ENCODE measurements around the gene TXNRD2. TPM values are rescaled to one million over a fixed set of nuclear protein-coding genes. Genes with fewer than 3 reads are reported as not detected.

Gene TXNRD2
- total and polyA plus RNA-seq, 2 experiments from 2014 or later, result 11.2 to 12.4 TPM

DNA sequence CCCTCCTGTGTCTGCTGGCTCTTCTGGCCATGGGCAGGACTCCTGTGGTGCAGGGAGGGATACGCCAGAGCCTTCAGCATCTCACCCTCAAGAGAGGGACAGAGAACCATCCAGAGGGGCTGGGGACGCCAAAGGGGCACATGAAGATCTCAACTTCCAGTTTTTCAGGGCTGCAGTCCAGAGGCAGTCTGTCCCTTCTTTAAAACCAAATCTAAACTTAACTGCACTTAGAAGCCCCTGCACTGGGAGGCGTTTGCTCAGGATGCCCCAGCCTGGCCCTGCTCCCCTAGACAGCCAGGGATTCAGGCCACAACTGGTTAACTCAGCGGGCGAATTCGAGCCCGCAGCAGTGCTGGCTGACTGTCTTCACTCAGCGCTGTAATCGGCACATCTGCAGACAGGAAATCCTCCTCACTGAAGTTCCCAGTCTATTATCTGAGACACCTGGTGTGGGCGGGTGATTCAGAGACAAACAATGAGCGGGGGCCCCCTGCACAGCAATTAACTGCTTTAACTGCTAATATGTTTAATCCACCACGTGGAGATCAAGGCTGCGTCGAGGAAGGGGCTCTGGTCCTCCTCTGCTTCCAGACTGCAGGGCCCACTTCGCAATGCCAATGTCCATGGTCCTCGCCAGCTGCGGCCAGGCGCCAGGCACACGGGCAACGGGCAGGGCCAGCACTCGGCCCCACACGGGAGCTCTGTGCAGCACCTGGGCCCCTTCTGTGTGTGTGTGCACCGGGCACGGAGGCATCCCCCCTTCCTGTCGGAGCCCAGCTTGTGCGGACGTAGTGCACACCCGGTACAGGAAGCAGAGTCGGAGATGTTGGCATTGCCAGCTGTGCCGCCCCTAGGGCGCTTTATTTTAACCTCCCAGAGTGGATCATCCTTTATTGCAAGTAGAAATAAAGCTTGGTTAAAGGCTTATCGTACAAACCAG is 50.0 kb downstream of the TXNRD2 start:
- Mint-ChIP-seq H3K9me3 (no peaks in the 10 kb centered on the region), H3K27me3 (ENCODE audit: insufficient read depth, low read depth, poor library complexity) (peaks cover 16% of the 10 kb centered on the region), H3K36me3 (ENCODE audit: low read depth) (no peaks in the 10 kb centered on the region), H3K4me3 (peak overlapping the region; percentile 14; the same call in 1 of the 3 replicates), H3K27ac (peak overlapping the region; percentile 74; the same call in 1 of the 2 replicates), H3K4me1 (peaks cover 31% of the 10 kb centered on the region)
- TF ChIP-seq CREB1 (CRISPR knock-in tag; IDR thresholded peaks at IDR 0.05; ENCODE audit: low read depth), result peak; percentile 18; the same call in 1 of the 2 replicates
- peak; percentile 22; the same call in 1 of the 2 replicates for TF ChIP-seq NANOG (IDR thresholded peaks at IDR 0.05; ENCODE audit: borderline replicate concordance)
- TF ChIP-seq JUNB (IDR thresholded peaks at IDR 0.05; ENCODE audit: unreplicated experiment), result no peak
- TF ChIP-seq, protein P1, sequence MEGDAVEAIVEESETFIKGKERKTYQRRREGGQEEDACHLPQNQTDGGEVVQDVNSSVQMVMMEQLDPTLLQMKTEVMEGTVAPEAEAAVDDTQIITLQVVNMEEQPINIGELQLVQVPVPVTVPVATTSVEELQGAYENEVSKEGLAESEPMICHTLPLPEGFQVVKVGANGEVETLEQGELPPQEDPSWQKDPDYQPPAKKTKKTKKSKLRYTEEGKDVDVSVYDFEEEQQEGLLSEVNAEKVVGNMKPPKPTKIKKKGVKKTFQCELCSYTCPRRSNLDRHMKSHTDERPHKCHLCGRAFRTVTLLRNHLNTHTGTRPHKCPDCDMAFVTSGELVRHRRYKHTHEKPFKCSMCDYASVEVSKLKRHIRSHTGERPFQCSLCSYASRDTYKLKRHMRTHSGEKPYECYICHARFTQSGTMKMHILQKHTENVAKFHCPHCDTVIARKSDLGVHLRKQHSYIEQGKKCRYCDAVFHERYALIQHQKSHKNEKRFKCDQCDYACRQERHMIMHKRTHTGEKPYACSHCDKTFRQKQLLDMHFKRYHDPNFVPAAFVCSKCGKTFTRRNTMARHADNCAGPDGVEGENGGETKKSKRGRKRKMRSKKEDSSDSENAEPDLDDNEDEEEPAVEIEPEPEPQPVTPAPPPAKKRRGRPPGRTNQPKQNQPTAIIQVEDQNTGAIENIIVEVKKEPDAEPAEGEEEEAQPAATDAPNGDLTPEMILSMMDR (conservative IDR thresholded peaks at IDR 0.05; ENCODE audit: low read depth in 2 of 2), result peak in 1 of 2 experiments; percentile 10; a peak in 2 of 4 replicates
- TF ChIP-seq ZNF114 (CRISPR knock-in tag; IDR thresholded peaks at IDR 0.05), result no peak
- TF ChIP-seq POLR2AphosphoS5 (IDR thresholded peaks at IDR 0.05; ENCODE audit: low read depth), result no peak
- Histone ChIP-seq H3K79me2 (replicated peaks; ENCODE audit: insufficient read depth) (no peaks in the 10 kb centered on the region), H3K4me2 (peak overlapping the region; percentile 59; the same call in 1 of the 2 replicates), H3K4me3 (no peak overlapping the region), H3K27ac (ENCODE audit: low read depth) (peak overlapping the region; percentile 69; the same call in 1 of the 2 replicates), H3K27me3 (ENCODE audit: insufficient read depth) (no peaks in the 10 kb centered on the region), H3F3A (replicated peaks; ENCODE audit: low read depth) (peaks cover 13% of the 10 kb centered on the region; the same call in 1 of the 2 replicates), H3K4me1 (ENCODE audit: insufficient read depth) (peaks cover 20% of the 10 kb centered on the region), H4K20me1 (replicated peaks; ENCODE audit: insufficient read depth) (no peaks in the 10 kb centered on the region), H3K9me2 (ENCODE audit: insufficient read depth) (no peaks in the 10 kb centered on the region), H2AFZ (peak overlapping the region; percentile 35; the same call in 1 of the 2 replicates), H3K36me3 (ENCODE audit: insufficient read depth) (no peaks in the 10 kb centered on the region)
- ATAC-seq (peak; percentile 87), DNase-seq (ENCODE audit: low spot score) (peak; percentile 90)

DNA sequence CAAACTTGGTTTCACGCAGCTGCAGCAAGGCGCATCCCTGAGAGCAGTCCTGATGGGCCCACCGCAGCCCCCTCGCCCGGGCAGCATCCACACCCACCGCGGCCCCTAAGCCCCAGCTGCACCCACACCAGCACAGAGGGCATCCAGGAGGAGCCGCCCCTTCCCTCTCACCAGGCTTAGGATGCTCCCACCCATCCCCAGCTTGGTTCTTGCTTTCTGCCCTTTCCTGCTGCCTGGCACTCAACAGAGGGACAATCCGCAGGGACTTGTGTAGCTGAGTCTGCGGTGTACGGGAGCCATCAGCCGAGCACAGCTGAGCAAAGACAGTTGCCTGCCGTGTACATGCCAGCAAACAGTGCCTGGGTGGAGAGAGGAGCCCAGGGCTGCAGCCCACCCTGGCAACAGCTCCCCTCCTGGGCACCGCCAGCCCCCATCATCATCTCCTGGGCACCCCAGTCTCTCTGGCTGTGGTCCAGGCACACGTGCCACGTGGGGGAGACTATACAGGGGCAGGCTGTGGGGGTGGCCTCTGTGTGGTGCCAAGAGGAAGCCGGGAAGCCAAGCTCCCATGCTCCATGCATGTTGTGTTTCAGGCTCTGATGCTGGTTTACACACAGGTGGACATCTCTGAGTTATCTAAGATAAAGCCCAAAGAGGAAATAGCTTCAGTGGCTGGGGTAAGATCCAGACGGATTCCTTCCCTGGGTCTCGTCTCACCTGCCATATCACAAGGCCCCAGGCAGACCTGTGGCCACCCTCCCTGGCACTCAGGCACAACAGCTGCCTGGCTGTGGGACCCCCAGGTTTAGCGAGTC is 50.9 kb downstream of the TXNRD2 start:
- no peak overlapping the region for H3K4me3 ChIP-seq
- Mint-ChIP-seq H3K9me3 (no peaks in the 10 kb centered on the region), H3K36me3 (ENCODE audit: low read depth) (no peaks in the 10 kb centered on the region), H3K27me3 (ENCODE audit: insufficient read depth, low read depth, poor library complexity) (peaks cover 19% of the 10 kb centered on the region), H3K4me3 (no peak overlapping the region), H3K27ac (peak overlapping the region; percentile 74; the same call in 1 of the 2 replicates), H3K4me1 (peaks cover 31% of the 10 kb centered on the region)
- 0 out of 2 replicates have a peak overlapping the region, but pooled peaks have one; percentile 57 for H3K27ac ChIP-seq (ENCODE audit: low read depth)
- no peaks in the 10 kb centered on the region for H3K79me2 ChIP-seq (replicated peaks; ENCODE audit: insufficient read depth)
- no peaks in the 10 kb centered on the region for H3K36me3 ChIP-seq (ENCODE audit: insufficient read depth)
- ATAC-seq, result no peak
- no peak overlapping the region for H2AFZ ChIP-seq
- no peaks in the 10 kb centered on the region for H4K20me1 ChIP-seq (replicated peaks; ENCODE audit: insufficient read depth)
- no peaks in the 10 kb centered on the region for H3K9me2 ChIP-seq (ENCODE audit: insufficient read depth)
- DNase-seq (ENCODE audit: low spot score), result no peak
- peaks cover 13% of the 10 kb centered on the region; the same call in 1 of the 2 replicates for H3F3A ChIP-seq (replicated peaks; ENCODE audit: low read depth)
- no peaks in the 10 kb centered on the region for H3K27me3 ChIP-seq (ENCODE audit: insufficient read depth)
- H3K4me1 ChIP-seq (ENCODE audit: insufficient read depth), result peaks cover 20% of the 10 kb centered on the region
- H3K4me2 ChIP-seq, result 0 out of 2 replicates have a peak overlapping the region, but pooled peaks have one; percentile 13
- TF ChIP-seq, protein P2, sequence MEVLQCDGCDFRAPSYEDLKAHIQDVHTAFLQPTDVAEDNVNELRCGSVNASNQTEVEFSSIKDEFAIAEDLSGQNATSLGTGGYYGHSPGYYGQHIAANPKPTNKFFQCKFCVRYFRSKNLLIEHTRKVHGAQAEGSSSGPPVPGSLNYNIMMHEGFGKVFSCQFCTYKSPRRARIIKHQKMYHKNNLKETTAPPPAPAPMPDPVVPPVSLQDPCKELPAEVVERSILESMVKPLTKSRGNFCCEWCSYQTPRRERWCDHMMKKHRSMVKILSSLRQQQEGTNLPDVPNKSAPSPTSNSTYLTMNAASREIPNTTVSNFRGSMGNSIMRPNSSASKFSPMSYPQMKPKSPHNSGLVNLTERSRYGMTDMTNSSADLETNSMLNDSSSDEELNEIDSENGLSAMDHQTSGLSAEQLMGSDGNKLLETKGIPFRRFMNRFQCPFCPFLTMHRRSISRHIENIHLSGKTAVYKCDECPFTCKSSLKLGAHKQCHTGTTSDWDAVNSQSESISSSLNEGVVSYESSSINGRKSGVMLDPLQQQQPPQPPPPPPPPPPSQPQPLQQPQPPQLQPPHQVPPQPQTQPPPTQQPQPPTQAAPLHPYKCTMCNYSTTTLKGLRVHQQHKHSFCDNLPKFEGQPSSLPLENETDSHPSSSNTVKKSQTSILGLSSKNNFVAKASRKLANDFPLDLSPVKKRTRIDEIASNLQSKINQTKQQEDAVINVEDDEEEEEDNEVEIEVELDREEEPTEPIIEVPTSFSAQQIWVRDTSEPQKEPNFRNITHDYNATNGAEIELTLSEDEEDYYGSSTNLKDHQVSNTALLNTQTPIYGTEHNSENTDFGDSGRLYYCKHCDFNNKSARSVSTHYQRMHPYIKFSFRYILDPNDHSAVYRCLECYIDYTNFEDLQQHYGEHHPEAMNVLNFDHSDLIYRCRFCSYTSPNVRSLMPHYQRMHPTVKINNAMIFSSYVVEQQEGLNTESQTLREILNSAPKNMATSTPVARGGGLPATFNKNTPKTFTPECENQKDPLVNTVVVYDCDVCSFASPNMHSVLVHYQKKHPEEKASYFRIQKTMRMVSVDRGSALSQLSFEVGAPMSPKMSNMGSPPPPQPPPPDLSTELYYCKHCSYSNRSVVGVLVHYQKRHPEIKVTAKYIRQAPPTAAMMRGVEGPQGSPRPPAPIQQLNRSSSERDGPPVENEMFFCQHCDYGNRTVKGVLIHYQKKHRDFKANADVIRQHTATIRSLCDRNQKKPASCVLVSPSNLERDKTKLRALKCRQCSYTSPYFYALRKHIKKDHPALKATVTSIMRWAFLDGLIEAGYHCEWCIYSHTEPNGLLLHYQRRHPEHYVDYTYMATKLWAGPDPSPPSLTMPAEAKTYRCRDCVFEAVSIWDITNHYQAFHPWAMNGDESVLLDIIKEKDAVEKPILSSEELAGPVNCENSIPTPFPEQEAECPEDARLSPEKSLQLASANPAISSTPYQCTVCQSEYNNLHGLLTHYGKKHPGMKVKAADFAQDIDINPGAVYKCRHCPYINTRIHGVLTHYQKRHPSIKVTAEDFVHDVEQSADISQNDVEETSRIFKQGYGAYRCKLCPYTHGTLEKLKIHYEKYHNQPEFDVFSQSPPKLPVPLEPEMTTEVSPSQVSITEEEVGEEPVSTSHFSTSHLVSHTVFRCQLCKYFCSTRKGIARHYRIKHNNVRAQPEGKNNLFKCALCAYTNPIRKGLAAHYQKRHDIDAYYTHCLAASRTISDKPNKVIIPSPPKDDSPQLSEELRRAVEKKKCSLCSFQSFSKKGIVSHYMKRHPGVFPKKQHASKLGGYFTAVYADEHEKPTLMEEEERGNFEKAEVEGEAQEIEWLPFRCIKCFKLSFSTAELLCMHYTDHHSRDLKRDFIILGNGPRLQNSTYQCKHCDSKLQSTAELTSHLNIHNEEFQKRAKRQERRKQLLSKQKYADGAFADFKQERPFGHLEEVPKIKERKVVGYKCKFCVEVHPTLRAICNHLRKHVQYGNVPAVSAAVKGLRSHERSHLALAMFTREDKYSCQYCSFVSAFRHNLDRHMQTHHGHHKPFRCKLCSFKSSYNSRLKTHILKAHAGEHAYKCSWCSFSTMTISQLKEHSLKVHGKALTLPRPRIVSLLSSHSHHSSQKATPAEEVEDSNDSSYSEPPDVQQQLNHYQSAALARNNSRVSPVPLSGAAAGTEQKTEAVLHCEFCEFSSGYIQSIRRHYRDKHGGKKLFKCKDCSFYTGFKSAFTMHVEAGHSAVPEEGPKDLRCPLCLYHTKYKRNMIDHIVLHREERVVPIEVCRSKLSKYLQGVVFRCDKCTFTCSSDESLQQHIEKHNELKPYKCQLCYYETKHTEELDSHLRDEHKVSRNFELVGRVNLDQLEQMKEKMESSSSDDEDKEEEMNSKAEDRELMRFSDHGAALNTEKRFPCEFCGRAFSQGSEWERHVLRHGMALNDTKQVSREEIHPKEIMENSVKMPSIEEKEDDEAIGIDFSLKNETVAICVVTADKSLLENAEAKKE (CRISPR knock-in tag; IDR thresholded peaks at IDR 0.05), result no peak
- TF ChIP-seq, protein P1 (conservative IDR thresholded peaks at IDR 0.05; ENCODE audit: low read depth in 2 of 2), result no peak
- no peak for TF ChIP-seq NANOG (IDR thresholded peaks at IDR 0.05; ENCODE audit: borderline replicate concordance)
